Medulla oblongata (tissue), 1 donor: ENCODE data around the gene SIDT1.

Experiments
- DNase-seq: peaks from one replicate; pipeline ENCODE4 v3.0.0-alpha.2; 2015; ENCODE audit errors: extremely low spot score

The SIDT1 gene

DNA sequence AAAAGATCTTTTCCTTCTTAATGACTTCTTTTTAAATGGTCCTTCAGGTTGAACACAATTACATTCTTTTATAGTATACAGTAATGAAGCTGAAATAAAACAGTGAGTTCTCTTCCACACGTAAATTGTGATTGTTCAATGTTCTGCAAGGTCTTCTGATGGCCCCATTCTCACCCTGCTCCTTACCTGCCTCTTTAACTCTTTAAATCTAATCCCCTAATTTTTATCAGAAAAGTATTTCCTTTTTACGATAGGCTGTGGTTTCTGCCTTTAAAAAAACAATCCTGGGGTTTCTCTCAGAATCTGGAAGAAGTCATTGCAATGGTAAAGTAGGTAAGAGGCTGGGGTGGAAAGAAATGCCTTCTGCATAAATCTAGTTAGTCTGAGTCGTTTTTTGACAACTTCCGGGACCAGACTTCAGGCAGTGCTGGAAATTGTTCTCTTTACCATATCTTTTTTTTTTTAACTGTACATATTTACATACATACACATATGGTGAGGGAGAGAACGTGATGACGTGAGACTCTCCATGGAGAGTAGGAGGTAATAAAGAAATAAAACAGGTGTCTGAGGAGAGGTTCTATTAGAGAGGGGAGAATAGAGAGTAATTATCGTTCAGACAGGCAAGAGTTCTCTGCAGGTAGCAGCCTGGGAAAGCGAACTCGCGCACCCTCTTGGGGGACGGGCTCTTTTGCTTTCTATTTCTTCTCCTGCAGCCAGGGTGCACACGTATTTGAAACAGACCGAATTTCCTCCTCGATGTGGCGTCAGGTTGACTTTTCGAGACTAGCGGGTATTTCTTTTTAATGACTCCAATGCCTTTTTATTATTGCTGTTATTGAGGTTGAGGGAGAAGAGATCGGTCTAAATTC, at the start of gene SIDT1:
Gene SIDT1, plus strand, starts transcription at position 730 of the 872 bp plus-strand sequence. CDS start 467 bp downstream, outside the sequence.
- peak; percentile 49 for DNase-seq

DNA sequence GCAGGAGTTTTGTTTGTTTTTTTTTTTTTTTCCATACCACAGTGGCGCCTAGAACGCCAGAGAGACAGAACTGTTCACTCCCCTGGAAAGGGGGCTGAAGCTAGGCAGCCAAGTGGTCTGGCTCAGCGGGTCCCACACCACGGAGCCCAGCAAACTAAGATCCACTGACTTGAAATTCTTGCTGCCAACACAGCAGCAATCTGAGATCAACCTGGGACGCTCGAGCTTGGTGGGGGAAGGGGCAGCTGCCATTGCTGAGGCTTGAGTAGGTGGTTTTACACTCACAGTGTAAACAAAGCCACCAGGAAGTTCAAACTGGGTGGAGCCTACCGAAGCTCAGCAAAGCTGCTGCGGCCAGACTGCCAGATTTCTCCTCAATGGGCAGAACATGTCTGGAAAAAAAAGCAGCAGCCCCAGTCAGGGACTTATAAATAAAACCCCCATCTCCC, 47.2 kb upstream of the SIDT1 start:
- DNase-seq: no peak

DNA sequence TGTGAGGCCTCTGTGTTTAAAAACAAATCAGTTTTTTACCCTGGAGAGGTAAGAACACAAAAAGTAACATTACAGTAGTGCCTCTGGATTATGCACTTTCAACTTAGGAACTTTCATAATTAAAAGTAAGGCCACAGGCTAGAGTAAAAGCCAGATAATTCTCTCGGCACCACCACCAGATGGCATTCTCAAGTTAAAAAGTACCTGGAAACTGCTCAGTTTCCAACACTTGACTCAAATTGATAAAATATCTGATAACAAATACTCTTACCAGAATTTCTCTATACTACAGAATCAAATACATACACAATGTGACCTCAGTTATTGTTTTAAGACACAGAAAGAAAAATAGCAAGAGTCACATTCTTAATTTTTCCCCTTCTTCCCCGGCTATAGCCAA, 37.3 kb upstream of the SIDT1 start:
- DNase-seq: peak; percentile 49

GRCh38 chr3:113496924-113497323, 35.4 kb upstream of the SIDT1 start:
- no peak for DNase-seq

DNA sequence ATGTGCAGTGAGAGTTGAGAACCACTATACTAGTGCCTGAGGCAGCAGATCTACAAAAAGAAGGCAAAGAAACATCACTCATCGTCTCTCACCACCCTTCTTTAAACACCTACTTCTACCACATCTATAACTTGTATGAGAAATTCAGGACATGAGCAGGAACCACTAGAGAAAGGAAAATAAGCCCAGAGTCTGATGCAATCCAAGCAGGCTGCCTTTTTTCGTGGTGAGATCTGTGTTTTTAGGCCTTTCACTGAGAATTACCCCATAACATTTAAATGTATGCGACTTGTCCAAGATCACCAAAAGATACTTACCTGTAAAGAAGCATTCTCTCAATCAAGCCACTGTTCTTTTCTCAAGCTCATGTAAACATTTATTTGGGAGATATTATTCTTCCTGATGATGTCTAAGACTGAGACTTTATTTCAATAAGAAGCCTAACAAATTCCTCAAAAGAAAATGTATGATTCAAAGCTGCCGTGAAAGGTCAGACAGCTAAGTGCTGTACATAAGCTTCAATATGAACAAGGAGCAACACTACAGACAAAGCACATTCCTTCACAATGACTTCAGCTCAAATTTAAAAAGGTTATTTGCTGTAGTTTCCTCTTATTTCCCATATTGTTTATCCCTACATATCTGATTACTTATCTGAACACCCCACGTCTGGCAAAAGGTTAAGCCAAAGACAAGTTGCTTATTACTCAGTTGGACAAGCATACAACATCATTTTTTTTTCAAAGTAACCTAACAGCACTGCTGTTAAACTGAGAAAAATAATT, 33.9 kb upstream of the SIDT1 start:
- DNase-seq: no peak

DNA sequence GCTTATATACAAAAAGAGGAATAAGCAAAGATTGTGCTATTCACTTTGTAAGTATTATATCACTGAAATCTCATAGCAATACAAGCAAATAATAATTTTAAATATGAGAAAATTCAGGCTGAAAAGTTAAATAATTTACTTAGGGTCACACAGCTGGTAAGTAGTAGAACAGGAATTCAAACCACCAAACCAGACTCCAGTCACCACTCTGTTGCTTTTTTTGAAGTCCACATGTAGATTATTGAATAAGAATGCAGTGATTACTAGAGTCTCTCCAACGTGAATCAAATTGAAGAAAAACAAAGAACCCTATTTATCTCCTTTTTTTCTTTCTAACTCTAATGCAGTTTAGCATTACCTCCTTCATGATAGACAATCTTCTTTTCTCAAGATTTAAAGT, 33.3 kb upstream of the SIDT1 start:
- no peak for DNase-seq

GRCh38 chr3:113501597-113501996, 30.8 kb upstream of the SIDT1 start:
- no peak for DNase-seq

GRCh38 chr3:113505867-113506266, 26.5 kb upstream of the SIDT1 start:
- no peak for DNase-seq

GRCh38 chr3:113507501-113508067, 24.8 kb upstream of the SIDT1 start:
- no peak for DNase-seq

DNA sequence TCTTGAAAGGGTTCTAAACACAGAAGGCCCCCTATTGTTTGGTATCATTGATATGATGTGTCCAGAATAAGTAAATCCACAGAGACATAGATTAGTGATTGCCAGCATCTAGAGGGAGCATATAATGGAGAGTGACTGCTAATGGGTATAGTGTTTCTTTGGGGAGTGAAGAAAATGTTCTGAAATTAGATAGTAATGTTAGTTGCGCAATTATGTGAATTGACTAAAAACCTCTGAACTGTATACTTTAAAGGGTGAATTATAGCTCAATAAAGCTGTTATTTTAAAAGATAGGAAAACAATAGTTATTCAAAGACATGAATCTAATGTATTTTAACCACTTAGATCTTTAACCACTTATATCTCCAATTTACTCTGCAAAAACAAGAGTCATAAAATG, 23.4 kb upstream of the SIDT1 start:
- no peak for DNase-seq

- peak; percentile 54 for DNase-seq
These were observed 18.0 kb upstream of the SIDT1 start for GRCh38 chr3:113514265-113514769.

DNA sequence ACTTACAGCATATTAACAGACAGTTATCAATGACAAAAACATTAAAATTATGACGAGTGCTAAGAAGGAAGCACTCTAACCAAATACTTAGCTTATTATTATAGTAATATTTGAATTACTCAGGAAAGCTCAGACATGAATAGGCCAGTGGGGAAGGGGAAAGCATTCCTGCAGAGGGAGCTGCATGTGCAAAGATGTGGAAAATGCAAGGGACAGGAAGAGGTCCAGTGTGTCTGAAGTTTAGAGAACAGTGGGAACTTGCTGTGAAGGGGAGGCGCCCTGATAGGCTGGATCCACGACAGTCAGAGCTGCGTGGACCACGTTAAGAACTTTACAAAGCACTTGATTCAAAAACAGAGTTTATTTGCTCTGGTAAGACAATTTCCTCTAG, 16.2 kb upstream of the SIDT1 start:
- peak; percentile 45 for DNase-seq

GRCh38 chr3:113521981-113522380, 10.4 kb upstream of the SIDT1 start:
- no peak for DNase-seq

DNA sequence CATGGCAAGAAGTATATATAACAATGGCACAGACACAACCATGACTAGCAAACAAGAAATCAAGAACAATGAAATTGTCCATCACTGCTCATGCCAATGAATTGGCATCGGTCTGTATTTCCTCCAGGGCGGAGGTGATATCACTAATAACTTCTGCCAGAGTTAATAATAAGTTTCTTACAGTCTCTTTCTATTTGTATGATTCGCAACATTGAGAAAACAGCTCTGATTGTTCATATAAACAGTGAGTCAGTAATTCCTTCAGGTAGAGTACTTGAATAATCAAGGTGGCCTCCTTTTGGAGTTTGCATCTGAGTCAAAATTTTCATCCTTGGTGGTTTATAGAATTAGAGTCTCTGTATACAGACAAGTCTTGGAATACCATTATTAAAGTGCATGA, 9.1 kb upstream of the SIDT1 start:
- no peak for DNase-seq

DNA sequence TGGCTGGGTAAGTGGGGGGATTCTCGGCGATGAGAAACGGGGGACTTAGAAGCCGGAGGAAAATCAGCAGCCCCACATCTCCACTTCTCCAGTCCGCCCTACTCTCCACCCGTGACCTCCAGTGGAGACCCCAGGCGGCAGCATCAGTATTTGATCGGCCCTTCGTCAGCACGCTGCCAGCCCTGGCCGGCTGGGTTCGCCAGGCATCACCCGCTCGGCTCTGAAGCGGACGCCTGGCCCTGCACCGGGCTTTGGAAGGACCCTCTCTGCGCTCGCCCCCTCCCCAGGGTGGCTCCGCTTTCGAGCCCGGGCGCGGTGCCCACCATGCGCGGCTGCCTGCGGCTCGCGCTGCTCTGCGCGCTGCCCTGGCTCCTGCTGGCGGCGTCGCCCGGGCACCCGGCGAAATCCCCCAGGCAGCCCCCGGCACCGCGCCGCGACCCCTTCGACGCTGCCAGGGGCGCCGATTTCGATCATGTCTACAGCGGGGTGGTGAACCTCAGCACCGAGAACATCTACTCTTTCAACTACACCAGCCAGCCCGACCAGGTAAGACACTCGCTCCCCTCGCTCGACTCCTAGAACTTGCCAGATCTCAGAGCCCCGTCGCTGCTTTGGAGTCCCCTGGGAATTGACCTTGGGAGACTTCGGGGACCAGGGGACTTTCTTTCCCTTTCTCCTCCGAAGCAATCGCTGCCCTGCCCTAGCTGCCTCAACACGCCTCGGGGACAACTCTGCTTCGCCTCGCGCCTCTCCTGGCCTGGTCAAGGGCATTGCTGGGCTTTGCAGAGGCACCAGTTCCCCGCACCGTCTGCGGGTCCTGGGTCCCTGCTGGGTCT, 561 bp downstream of the SIDT1 start:
- DNase-seq: peak; percentile 32

GRCh38 chr3:113533534-113533892, 1.2 kb downstream of the SIDT1 start:
- no peak for DNase-seq

GRCh38 chr3:113534365-113534764, 2.0 kb downstream of the SIDT1 start:
- no peak for DNase-seq

GRCh38 chr3:113535898-113536297, 3.5 kb downstream of the SIDT1 start:
- no peak for DNase-seq

DNA sequence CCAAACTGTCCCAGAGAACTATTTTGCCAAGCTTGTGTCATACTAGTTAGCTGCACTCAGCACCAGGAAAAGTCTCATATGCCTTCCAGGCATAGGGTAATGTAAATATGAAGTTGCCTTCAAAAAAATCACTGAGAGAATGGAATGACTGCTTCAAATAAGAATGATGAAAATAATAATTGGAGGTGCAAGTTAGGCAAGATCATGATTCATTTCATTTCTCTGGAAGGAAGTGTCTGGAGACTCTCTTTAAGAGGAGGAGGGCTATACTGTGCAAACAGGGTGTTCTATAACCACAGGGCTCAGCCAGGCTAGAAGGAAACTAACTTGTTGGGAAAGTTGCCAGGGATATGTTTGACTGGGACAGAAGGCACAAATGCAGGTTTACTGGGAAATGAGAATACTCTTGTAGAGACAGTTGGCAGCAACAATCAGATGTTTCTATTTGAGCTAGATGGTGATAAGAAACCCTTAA, 4.3 kb downstream of the SIDT1 start:
- no peak for DNase-seq

- no peak for DNase-seq
These were observed 4.8 kb downstream of the SIDT1 start for GRCh38 chr3:113537155-113537554.

GRCh38 chr3:113541519-113541918, 9.2 kb downstream of the SIDT1 start:
- no peak for DNase-seq
